Measurements from ENCODE around the gene ADGRL1.
"Not testable (repeated sequence)": the region's sequence is repeated elsewhere in the genome, so short reads cannot be mapped to it uniquely, and the experiment has no call there.

The ADGRL1 gene

GRCh38 chr19:14237014-14237941 is 31.3 kb upstream of the ADGRL1 start:
- peaks cover 11% of the 10 kb centered on the region for H3K9me3 Mint-ChIP-seq
- H3K4me3 Mint-ChIP-seq, result no peak overlapping the region
- H3K36me3 Mint-ChIP-seq, result no peaks in the 10 kb centered on the region
- DNase-seq, result no peak
- CTCF ChIA-PET, result no interaction called here
- no peak overlapping the region for H3K27ac Mint-ChIP-seq
- peaks cover 13% of the 10 kb centered on the region for H3K4me1 Mint-ChIP-seq
- H3K27me3 Mint-ChIP-seq, result peaks cover 22% of the 10 kb centered on the region

GRCh38 chr19:14232945-14233344 is 27.0 kb upstream of the ADGRL1 start:
- DNase-seq, CTCF ChIA-PET, H3K9me3 Mint-ChIP-seq, H3K36me3 Mint-ChIP-seq, H3K4me3 Mint-ChIP-seq, H3K27ac Mint-ChIP-seq: not testable (repeated sequence)
- Mint-ChIP-seq H3K27me3 (peaks cover 47% of the 10 kb centered on the region), H3K4me1 (peaks cover 21% of the 10 kb centered on the region)

GRCh38 chr19:14228446-14229071 is 22.6 kb upstream of the ADGRL1 start:
- DNase-seq, H3K4me3 Mint-ChIP-seq, CTCF ChIA-PET, H3K4me1 Mint-ChIP-seq, H3K27ac Mint-ChIP-seq, H3K9me3 Mint-ChIP-seq, H3K36me3 Mint-ChIP-seq: not testable (repeated sequence)
- H3K27me3 Mint-ChIP-seq, result peaks cover 49% of the 10 kb centered on the region

GRCh38 chr19:14226498-14226897 is 20.5 kb upstream of the ADGRL1 start:
- CTCF ChIA-PET, DNase-seq, H3K9me3 Mint-ChIP-seq, H3K4me3 Mint-ChIP-seq, H3K27ac Mint-ChIP-seq, H3K36me3 Mint-ChIP-seq: not testable (repeated sequence)
- Mint-ChIP-seq H3K4me1 (peaks cover 11% of the 10 kb centered on the region), H3K27me3 (peaks cover 45% of the 10 kb centered on the region)

GRCh38 chr19:14222886-14223285 is 16.9 kb upstream of the ADGRL1 start:
- H3K4me3 Mint-ChIP-seq, result no peak overlapping the region
- peaks cover 9% of the 10 kb centered on the region for H3K4me1 Mint-ChIP-seq
- H3K9me3 Mint-ChIP-seq, result no peaks in the 10 kb centered on the region
- CTCF ChIA-PET, result interaction anchor here (1.0 kb wide), 1 partner anchor 53 kb away, joined by 7 read pairs; no protein-coding TSS in a partner anchor
- H3K27me3 Mint-ChIP-seq, result peaks cover 26% of the 10 kb centered on the region
- H3K27ac Mint-ChIP-seq, result no peak overlapping the region
- no peak for DNase-seq
- no peaks in the 10 kb centered on the region for H3K36me3 Mint-ChIP-seq

GRCh38 chr19:14221345-14221744 is 15.4 kb upstream of the ADGRL1 start:
- not testable (repeated sequence) for H3K27ac Mint-ChIP-seq
- peaks cover 33% of the 10 kb centered on the region for H3K27me3 Mint-ChIP-seq
- DNase-seq, result peak; percentile 82

GRCh38 chr19:14218620-14219330 is 12.8 kb upstream of the ADGRL1 start:
- Mint-ChIP-seq H3K4me1 (peaks cover 18% of the 10 kb centered on the region), H3K36me3 (no peaks in the 10 kb centered on the region), H3K27ac (no peak overlapping the region), H3K4me3 (no peak overlapping the region), H3K27me3 (peaks cover 31% of the 10 kb centered on the region), H3K9me3 (no peaks in the 10 kb centered on the region)
- CTCF ChIA-PET, result interaction anchor here (0.7 to 2.4 kb wide), 3 partner anchors 66 to 130 kb away, joined by 3 to 13 read pairs (median 3); partner anchors contain the start of gene ASF1B
- DNase-seq, result no peak

More at GRCh38 chr19:14221345-14221744, 15.4 kb upstream of the ADGRL1 start:
- CTCF ChIA-PET, result interaction anchor here (1.3 to 1.5 kb wide), 2 partner anchors 99 to 127 kb away, joined by 3 to 4 read pairs; no protein-coding TSS in a partner anchor
- Mint-ChIP-seq H3K4me1 (peaks cover 16% of the 10 kb centered on the region), H3K4me3 (peak overlapping the region; percentile 36)
- not testable (repeated sequence) for H3K36me3 Mint-ChIP-seq, H3K9me3 Mint-ChIP-seq

- CTCF ChIA-PET, result interaction anchor here (0.7 to 2.4 kb wide), 4 partner anchors 21 to 130 kb away, joined by 3 to 13 read pairs (median 4); partner anchors contain the start of gene ASF1B
- H3K36me3 Mint-ChIP-seq, H3K27ac Mint-ChIP-seq: not testable (repeated sequence)
These were observed 11.9 kb upstream of the ADGRL1 start for GRCh38 chr19:14217886-14218285.

GRCh38 chr19:14214580-14214979 is 8.6 kb upstream of the ADGRL1 start:
- Mint-ChIP-seq H3K27ac (no peak overlapping the region), H3K27me3 (peaks cover 62% of the 10 kb centered on the region), H3K9me3 (no peaks in the 10 kb centered on the region), H3K4me3 (no peak overlapping the region), H3K4me1 (peaks cover 13% of the 10 kb centered on the region), H3K36me3 (no peaks in the 10 kb centered on the region)
- CTCF ChIA-PET, result no interaction called here
- DNase-seq, result no peak

More at GRCh38 chr19:14217886-14218285, 11.9 kb upstream of the ADGRL1 start:
- peaks cover 36% of the 10 kb centered on the region for H3K27me3 Mint-ChIP-seq
- peaks cover 18% of the 10 kb centered on the region for H3K4me1 Mint-ChIP-seq
- H3K9me3 Mint-ChIP-seq, H3K4me3 Mint-ChIP-seq, DNase-seq: not testable (repeated sequence)

GRCh38 chr19:14210182-14210581 is 4.2 kb upstream of the ADGRL1 start:
- H3K27ac Mint-ChIP-seq, DNase-seq, CTCF ChIA-PET, H3K4me3 Mint-ChIP-seq, H3K9me3 Mint-ChIP-seq, H3K36me3 Mint-ChIP-seq: not testable (repeated sequence)
- Mint-ChIP-seq H3K27me3 (peaks cover 83% of the 10 kb centered on the region), H3K4me1 (peaks cover 21% of the 10 kb centered on the region)

GRCh38 chr19:14209401-14209800 is 3.4 kb upstream of the ADGRL1 start:
- H3K27me3 Mint-ChIP-seq, result peaks cover 90% of the 10 kb centered on the region
- H3K27ac Mint-ChIP-seq, H3K9me3 Mint-ChIP-seq, DNase-seq, CTCF ChIA-PET, H3K36me3 Mint-ChIP-seq: not testable (repeated sequence)
- H3K4me3 Mint-ChIP-seq, result peak overlapping the region; percentile 26
- H3K4me1 Mint-ChIP-seq, result peaks cover 26% of the 10 kb centered on the region

- H3K4me1 Mint-ChIP-seq, result peaks cover 32% of the 10 kb centered on the region
- DNase-seq, H3K9me3 Mint-ChIP-seq, H3K4me3 Mint-ChIP-seq, CTCF ChIA-PET, H3K36me3 Mint-ChIP-seq, H3K27ac Mint-ChIP-seq: not testable (repeated sequence)
- H3K27me3 Mint-ChIP-seq, result peaks cover 94% of the 10 kb centered on the region
These were observed 2.5 kb upstream of the ADGRL1 start for GRCh38 chr19:14208496-14208895.

- not testable (repeated sequence) for H3K9me3 Mint-ChIP-seq, DNase-seq, H3K27ac Mint-ChIP-seq, H3K36me3 Mint-ChIP-seq
- Mint-ChIP-seq H3K4me1 (peaks cover 32% of the 10 kb centered on the region), H3K4me3 (peak overlapping the region; percentile 87), H3K27me3 (peaks cover 94% of the 10 kb centered on the region)
- CTCF ChIA-PET, result interaction anchor here (0.6 kb wide), 1 partner anchor 135 kb away, joined by 3 read pairs; no protein-coding TSS in a partner anchor
These were observed 1.8 kb upstream of the ADGRL1 start for GRCh38 chr19:14207796-14208195.
